ENCODE measurements around the gene CEBPZOS.
"Not testable (repeated sequence)": the region's sequence is repeated elsewhere in the genome, so short reads cannot be mapped to it uniquely, and the experiment has no call there.

The CEBPZOS gene

GRCh38 chr2:37198681-37199065, 2.4 kb downstream of the CEBPZOS start:
- no peaks in the 10 kb centered on the region for H3K27me3 Mint-ChIP-seq (ENCODE audit: low read depth)
- H3K4me1 Mint-ChIP-seq: no peaks in the 10 kb centered on the region
- peaks cover 2% of the 10 kb centered on the region for H3K9me3 Mint-ChIP-seq
- peaks cover 24% of the 10 kb centered on the region for H3K36me3 Mint-ChIP-seq (ENCODE audit: low read depth)
- H3K4me3 Mint-ChIP-seq: no peak overlapping the region
- no peak for TF ChIP-seq CTCF (IDR thresholded peaks at IDR 0.05; ENCODE audit: unreplicated experiment in 3 of 3)
- H3K27ac Mint-ChIP-seq: no peak overlapping the region

- Mint-ChIP-seq H3K4me1 (no peaks in the 10 kb centered on the region), H3K4me3 (no peak overlapping the region), H3K27me3 (ENCODE audit: low read depth) (no peaks in the 10 kb centered on the region), H3K9me3 (peaks cover 14% of the 10 kb centered on the region), H3K27ac (no peak overlapping the region), H3K36me3 (ENCODE audit: low read depth) (peaks cover 50% of the 10 kb centered on the region)
- no peak for TF ChIP-seq CTCF (IDR thresholded peaks at IDR 0.05; ENCODE audit: unreplicated experiment in 3 of 3)
Observed at GRCh38 chr2:37201208-37201607, 4.9 kb downstream of the CEBPZOS start.

DNA sequence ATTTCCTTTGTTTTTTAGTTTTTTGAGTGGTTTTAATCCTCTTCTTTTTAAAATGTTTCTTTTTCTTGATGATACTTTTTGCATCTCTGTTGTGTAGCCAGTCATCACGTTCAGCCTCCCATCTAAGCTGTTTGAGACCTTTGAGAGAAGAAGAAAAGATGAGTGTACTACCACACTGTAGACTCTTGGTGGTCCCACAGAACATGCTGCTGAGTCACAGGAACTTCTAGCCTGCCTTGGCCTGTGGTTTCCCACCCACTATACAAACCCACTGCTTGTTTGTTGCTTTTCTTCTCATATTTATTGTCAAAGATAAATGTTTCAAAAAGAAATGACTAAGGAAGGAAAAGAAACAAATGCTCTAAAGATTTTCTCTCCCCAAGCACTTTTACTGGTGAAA, 5.5 kb downstream of the CEBPZOS start:
- no peak for TF ChIP-seq CTCF (IDR thresholded peaks at IDR 0.05; ENCODE audit: unreplicated experiment in 3 of 3)
- Mint-ChIP-seq H3K9me3 (peaks cover 17% of the 10 kb centered on the region), H3K27ac (no peak overlapping the region), H3K4me1 (no peaks in the 10 kb centered on the region), H3K36me3 (ENCODE audit: low read depth) (peaks cover 55% of the 10 kb centered on the region), H3K4me3 (no peak overlapping the region), H3K27me3 (ENCODE audit: low read depth) (no peaks in the 10 kb centered on the region)

GRCh38 chr2:37203708-37204107, 7.4 kb downstream of the CEBPZOS start:
- Mint-ChIP-seq H3K4me3 (no peak overlapping the region), H3K9me3 (peaks cover 34% of the 10 kb centered on the region), H3K4me1 (no peaks in the 10 kb centered on the region), H3K27me3 (ENCODE audit: low read depth) (no peaks in the 10 kb centered on the region), H3K27ac (no peak overlapping the region), H3K36me3 (ENCODE audit: low read depth) (peaks cover 75% of the 10 kb centered on the region)
- no peak for TF ChIP-seq CTCF (IDR thresholded peaks at IDR 0.05; ENCODE audit: unreplicated experiment in 3 of 3)

DNA sequence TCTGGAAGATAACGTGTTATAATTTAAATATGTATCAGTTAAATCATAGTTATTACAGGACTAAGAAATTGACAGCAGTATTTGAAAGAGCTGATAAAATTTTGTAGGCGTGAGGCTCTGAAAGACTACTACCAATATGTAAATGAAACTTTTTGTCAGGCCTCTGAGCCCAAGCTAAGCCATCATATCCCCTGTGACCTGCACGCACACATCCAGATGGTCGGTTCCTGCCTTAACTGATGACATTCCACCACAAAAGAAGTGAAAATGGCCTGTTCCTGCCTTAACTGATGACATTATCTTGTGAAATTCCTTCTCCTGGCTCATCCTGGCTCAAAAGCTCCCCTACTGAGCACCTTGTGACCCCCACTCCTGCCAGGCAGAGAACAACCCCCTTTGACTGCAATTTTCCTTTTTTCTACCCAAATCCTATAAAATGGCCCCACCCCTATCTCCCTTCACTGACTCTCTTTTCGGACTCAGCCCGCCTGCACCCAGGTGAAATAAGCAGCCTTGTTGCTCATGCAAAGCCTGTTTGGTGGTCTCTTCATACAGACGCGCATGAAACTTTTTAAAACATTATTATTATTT, 8.9 kb downstream of the CEBPZOS start:
- H3K4me3 Mint-ChIP-seq; H3K27me3 Mint-ChIP-seq (ENCODE audit: low read depth); H3K27ac Mint-ChIP-seq; H3K4me1 Mint-ChIP-seq: not testable (repeated sequence)
- peaks cover 42% of the 10 kb centered on the region for H3K9me3 Mint-ChIP-seq
- peaks cover 89% of the 10 kb centered on the region for H3K36me3 Mint-ChIP-seq (ENCODE audit: low read depth)

DNA sequence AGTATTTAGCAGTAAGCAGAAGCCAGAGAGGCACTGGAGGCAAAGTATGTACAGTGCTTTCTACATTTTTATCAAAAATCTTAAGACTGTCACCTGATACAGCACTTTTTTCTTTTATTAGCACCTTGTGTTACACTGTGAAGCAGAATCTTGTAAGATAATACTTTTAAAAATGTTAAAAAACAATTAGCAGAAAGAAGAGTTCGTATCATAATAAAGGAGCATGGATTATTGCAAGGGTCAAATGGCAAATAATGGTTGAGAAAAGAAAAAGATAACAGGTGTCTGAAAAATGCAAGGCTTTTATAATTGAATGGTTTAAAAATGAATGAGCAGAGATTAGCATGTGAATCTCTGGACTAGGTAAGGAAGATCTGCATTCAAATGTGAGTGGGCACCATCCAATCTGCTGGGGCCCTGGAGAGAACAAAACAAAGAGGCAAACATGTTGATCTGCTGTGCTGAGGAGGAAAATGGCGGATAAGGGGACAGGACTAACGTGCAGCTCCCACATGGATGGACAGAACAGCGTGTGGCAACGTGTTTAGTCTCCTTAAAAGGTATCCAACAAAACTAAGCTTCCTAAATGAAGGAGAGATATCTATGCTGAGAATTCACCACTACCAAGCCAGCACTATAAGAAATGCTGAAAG, 9.5 kb downstream of the CEBPZOS start:
- H3K4me1 Mint-ChIP-seq: no peaks in the 10 kb centered on the region
- no peak overlapping the region for H3K4me3 Mint-ChIP-seq
- H3K27ac Mint-ChIP-seq: no peak overlapping the region
- H3K9me3 Mint-ChIP-seq: peaks cover 42% of the 10 kb centered on the region
- no peaks in the 10 kb centered on the region for H3K27me3 Mint-ChIP-seq (ENCODE audit: low read depth)
- no peak for TF ChIP-seq CTCF (IDR thresholded peaks at IDR 0.05; ENCODE audit: unreplicated experiment in 3 of 3)
- peaks cover 92% of the 10 kb centered on the region for H3K36me3 Mint-ChIP-seq (ENCODE audit: low read depth)

GRCh38 chr2:37206760-37207159, 10.5 kb downstream of the CEBPZOS start:
- H3K27me3 Mint-ChIP-seq (ENCODE audit: low read depth); H3K4me1 Mint-ChIP-seq; H3K4me3 Mint-ChIP-seq; H3K27ac Mint-ChIP-seq: not testable (repeated sequence)
- Mint-ChIP-seq H3K36me3 (ENCODE audit: low read depth) (peaks cover 94% of the 10 kb centered on the region), H3K9me3 (peaks cover 42% of the 10 kb centered on the region)
